GM20000 (cell line): ENCODE measurements around the gene RPL29.

Experiments
- DNase-seq: peaks from one replicate; pipeline ENCODE4 v3.0.0; 2012; ENCODE audit warnings: low spot score
- TF ChIP-seq, protein P1 (sequence below): IDR thresholded peaks from 2 replicates; pipeline ENCODE4 v1.5.1; 2012; ENCODE audit warnings: mild to moderate bottlenecking, control low read depth; ENCODE audit errors: extremely low read depth, missing control alignments

The RPL29 gene

GRCh38 chr3:51971350-51971749, 24.3 kb downstream of the RPL29 start:
- DNase-seq: no peak
- TF ChIP-seq, protein P1, sequence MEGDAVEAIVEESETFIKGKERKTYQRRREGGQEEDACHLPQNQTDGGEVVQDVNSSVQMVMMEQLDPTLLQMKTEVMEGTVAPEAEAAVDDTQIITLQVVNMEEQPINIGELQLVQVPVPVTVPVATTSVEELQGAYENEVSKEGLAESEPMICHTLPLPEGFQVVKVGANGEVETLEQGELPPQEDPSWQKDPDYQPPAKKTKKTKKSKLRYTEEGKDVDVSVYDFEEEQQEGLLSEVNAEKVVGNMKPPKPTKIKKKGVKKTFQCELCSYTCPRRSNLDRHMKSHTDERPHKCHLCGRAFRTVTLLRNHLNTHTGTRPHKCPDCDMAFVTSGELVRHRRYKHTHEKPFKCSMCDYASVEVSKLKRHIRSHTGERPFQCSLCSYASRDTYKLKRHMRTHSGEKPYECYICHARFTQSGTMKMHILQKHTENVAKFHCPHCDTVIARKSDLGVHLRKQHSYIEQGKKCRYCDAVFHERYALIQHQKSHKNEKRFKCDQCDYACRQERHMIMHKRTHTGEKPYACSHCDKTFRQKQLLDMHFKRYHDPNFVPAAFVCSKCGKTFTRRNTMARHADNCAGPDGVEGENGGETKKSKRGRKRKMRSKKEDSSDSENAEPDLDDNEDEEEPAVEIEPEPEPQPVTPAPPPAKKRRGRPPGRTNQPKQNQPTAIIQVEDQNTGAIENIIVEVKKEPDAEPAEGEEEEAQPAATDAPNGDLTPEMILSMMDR: no peak

DNA sequence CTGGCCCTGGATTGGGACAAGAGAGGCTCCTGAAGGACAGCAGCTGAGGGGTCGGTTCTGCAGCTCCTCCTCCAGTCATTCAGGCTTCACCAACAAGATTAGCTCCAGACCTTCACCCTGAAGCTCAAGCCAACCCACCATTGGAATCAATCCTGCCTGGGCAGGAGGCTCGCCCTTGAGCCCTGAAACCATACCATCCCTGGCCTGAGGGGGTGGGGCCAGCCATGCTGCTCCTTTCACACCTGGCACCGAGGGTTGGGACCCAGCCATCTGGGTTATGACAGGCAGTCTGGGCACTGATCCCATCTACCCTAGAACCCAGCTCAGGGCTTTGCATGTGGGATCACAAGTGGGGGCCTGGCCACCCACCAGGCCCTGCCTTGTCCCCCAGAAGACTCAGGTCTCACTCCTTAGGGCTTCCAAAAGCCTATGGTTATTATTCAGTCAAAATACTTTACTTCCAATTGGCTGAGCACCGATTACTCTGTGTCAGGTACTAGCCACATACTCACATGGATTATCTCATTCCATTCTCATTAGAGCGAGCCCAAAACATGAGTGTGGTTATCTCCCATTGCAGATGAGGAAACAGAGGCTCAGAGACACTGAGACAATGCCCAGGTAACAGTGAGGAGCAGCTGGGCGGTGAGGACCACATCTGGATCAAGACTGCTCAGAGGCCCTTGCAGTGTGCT, 24.9 kb downstream of the RPL29 start:
- TF ChIP-seq, protein P1: no peak
- DNase-seq: no peak

DNA sequence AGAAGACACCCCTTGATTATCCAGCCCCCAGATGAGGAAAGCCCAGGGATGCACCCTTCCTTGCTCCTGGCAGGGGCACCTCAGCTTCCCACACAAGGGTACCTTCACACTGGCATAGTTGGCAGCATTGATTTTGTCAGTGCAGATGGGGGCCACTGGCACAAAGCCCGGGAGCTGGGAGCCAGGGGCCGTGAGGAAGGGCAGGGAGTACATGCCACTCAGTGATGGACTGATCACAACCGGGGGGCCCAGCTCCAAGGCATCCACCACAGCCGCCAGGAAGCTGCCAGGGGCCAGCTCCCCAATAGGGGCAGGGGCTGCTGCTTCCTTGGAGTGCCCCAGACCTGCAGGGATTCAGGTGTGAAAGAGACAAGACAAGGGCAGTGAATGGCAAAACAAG, 25.9 kb downstream of the RPL29 start:
- no peak for DNase-seq
- TF ChIP-seq, protein P1: no peak

- no peak for DNase-seq
- TF ChIP-seq, protein P1: no peak
These were observed 26.6 kb downstream of the RPL29 start for GRCh38 chr3:51968883-51969678.

GRCh38 chr3:51968170-51968775, 27.4 kb downstream of the RPL29 start:
- TF ChIP-seq, protein P1: no peak
- peak; percentile 36 for DNase-seq

- TF ChIP-seq, protein P1: no peak
- peak; percentile 84 for DNase-seq
These were observed 28.1 kb downstream of the RPL29 start, which contains the start of gene PCBP4 for GRCh38 chr3:51967384-51968169. Gene PCBP4 (minus strand): TSS chr3:51967454. CDS start chr3:51961240, 6,214 bp downstream.
